Prostate gland (tissue), 2 donors: ENCODE data around the gene RDH12. TPM values are rescaled to one million over a fixed set of nuclear protein-coding genes. Genes with fewer than 3 reads are reported as not detected.

Source experiments
- small RNA-seq, 2 donors: library from RNA; depleted of rRNA; stranded (forward); fragments of <200 nt; gene quantifications; one replicate each; pipeline ENCODE3, GENCODE V24; 2016
- total RNA-seq, 2 donors: library from RNA; depleted of rRNA; stranded (reverse); fragments of >200 nt; gene quantifications; one replicate each; pipeline ENCODE4 v1.1.0, GENCODE V29; 2016

Gene RDH12
- total RNA-seq, 2 donors from 2014 or later = 0.28 to 1.0 TPM

Small RNA genes within 50 kb of the gene (small RNA-seq; reads per million reads assigned to genes)
- 0 reads per million in 2 donors for gene AL049779.3
- gene RN7SL369P = 0 reads per million in 2 donors
- 0 to 0.20 reads per million in 2 donors for gene RNA5SP386

Other genes starting within 250 kb of the RDH12 start
- 10 to 100 TPM in 1 of 2 donors, 1 to 10 TPM in 1; 5.7 to 85.4 TPM for gene TMEM229B, start 213.2 kb upstream of the RDH12 start, total RNA-seq
- gene PLEKHH1, start 168.6 kb upstream of the RDH12 start, total RNA-seq = 10 to 100 TPM; 57.9 to 92.7 TPM
- gene PIGH, start 101.6 kb upstream of the RDH12 start, total RNA-seq = 100 to 1,000 TPM in 1 of 2 donors, 10 to 100 TPM in 1; 41.5 to 128 TPM
- gene ARG2, start 82.0 kb upstream of the RDH12 start, total RNA-seq = 100 to 1,000 TPM in 1 of 2 donors, 10 to 100 TPM in 1; 31.9 to 565 TPM
- gene VTI1B, start 27.3 kb upstream of the RDH12 start, total RNA-seq = 10 to 100 TPM; 52.0 to 52.6 TPM
- gene RDH11, start 6.1 kb upstream of the RDH12 start, total RNA-seq = 1,000 to 10,000 TPM in 1 of 2 donors, 100 to 1,000 TPM in 1; 134 to 2,107 TPM
- 10 to 100 TPM; 12.2 to 33.7 TPM for gene ZFYVE26, start 114.7 kb downstream of the RDH12 start, total RNA-seq
- 10 to 100 TPM; 14.9 to 35.8 TPM for gene RAD51B, start 117.9 kb downstream of the RDH12 start, total RNA-seq